HepG2 (cell line): ENCODE measurements around the gene KANK3. TPM values are rescaled to one million over a fixed set of nuclear protein-coding genes. Genes with fewer than 3 reads are reported as not detected.
A peak's percentile ranks its signal among the peaks of the same experiment; 100 is the strongest.

Experiments
- FOXA3 ChIP-seq: IDR thresholded peaks from 2 replicates; pipeline ENCODE4 v1.6.1; 2016; ENCODE audit warnings: missing genetic modification reagents, missing compliant biosample characterization
- GTF3A ChIP-seq: sonication (generic); formaldehyde crosslinking; conservative IDR thresholded peaks from 2 replicates; pipeline ENCODE4 v1.4.0; 2020; ENCODE audit warnings: mild to moderate bottlenecking, missing genetic modification reagents
- HNF4A ChIP-seq: sonication (generic); formaldehyde crosslinking; IDR thresholded peaks from 2 replicates; pipeline ENCODE4 v1.4.0; 2020; ENCODE audit warnings: missing genetic modification reagents
- HOXD1 ChIP-seq: sonication (generic); formaldehyde crosslinking; IDR thresholded peaks from 2 replicates; pipeline ENCODE4 v1.5.0; 2020; ENCODE audit warnings: missing genetic modification reagents
- MBNL3 ChIP-seq: fragments of 250-450 bp; sonication (Bioruptor Pico); conservative IDR thresholded peaks from 2 replicates; pipeline ENCODE4 v1.8.0; 2022; ENCODE audit warnings: mild to moderate bottlenecking, inconsistent platforms
- MIXL1 ChIP-seq: IDR thresholded peaks from 2 replicates; pipeline ENCODE4 v1.6.1; 2016
- MXD4 ChIP-seq: IDR thresholded peaks from 2 replicates; pipeline ENCODE4 v1.6.1; 2016; ENCODE audit warnings: mild to moderate bottlenecking, missing biosample characterization, missing genetic modification reagents
- RBAK ChIP-seq: sonication (generic); formaldehyde crosslinking; IDR thresholded peaks from 2 replicates; pipeline ENCODE4 v1.5.1; 2020; ENCODE audit warnings: mild to moderate bottlenecking, missing genetic modification reagents
- ZBTB3 ChIP-seq: sonication (generic); formaldehyde crosslinking; IDR thresholded peaks from 2 replicates; pipeline ENCODE4 v1.4.0; 2020; ENCODE audit warnings: low read depth, mild to moderate bottlenecking, moderate library complexity, missing genetic modification reagents, borderline replicate concordance
- ZBTB33 ChIP-seq: sonication (generic); formaldehyde crosslinking; IDR thresholded peaks from 2 replicates; pipeline ENCODE4 v1.4.0; 2020; ENCODE audit warnings: missing genetic modification reagents
- ZBTB7B ChIP-seq: sonication (generic); formaldehyde crosslinking; IDR thresholded peaks from 2 replicates; pipeline ENCODE4 v1.4.0; 2020; ENCODE audit warnings: missing genetic modification reagents
- ZC3H4 ChIP-seq: sonication (generic); formaldehyde crosslinking; IDR thresholded peaks from 2 replicates; pipeline ENCODE4 v1.4.0; 2020; ENCODE audit warnings: missing genetic modification reagents, borderline replicate concordance
- ZMAT3 ChIP-seq: sonication (generic); formaldehyde crosslinking; conservative IDR thresholded peaks from 2 replicates; pipeline ENCODE4 v1.7.0; 2021; ENCODE audit warnings: missing genetic modification reagents
- ZNF138 ChIP-seq: sonication (generic); formaldehyde crosslinking; IDR thresholded peaks from 2 replicates; pipeline ENCODE4 v1.5.0; 2020; ENCODE audit warnings: mild to moderate bottlenecking, low read depth, missing genetic modification reagents
- ZNF3 ChIP-seq: IDR thresholded peaks from 2 replicates; pipeline ENCODE4 v1.7.0; 2017; ENCODE audit warnings: inconsistent platforms
- ZNF350 ChIP-seq: sonication (generic); formaldehyde crosslinking; IDR thresholded peaks from 2 replicates; pipeline ENCODE4 v1.4.0; 2020; ENCODE audit warnings: mild to moderate bottlenecking, low read depth, missing genetic modification reagents, borderline replicate concordance
- ZNF766 ChIP-seq: sonication (generic); formaldehyde crosslinking; IDR thresholded peaks from 2 replicates; pipeline ENCODE4 v1.5.0; 2020; ENCODE audit warnings: missing genetic modification reagents, borderline replicate concordance
- polyA plus RNA-seq, 8 experiments: library from polyadenylated mRNA; depleted of rRNA in 3 of 8; stranded (reverse) in 7 of 8; unstranded in 1 of 8; fragments of >200 nt; fragmentation: Illumina TruSeq in 4 of 8; extraction: Trizol in 4 of 8; gene quantifications; 2 replicates each; pipeline versions ENCODE4 v1.2.1 to v1.2.3, GENCODE V29; 2011 to 2016; ENCODE audit warnings: low read depth in 4 of 8, missing spikeins in 1 of 8, mixed read lengths in 1 of 8; ENCODE audit not compliant: insufficient read depth in 1 of 8
- total RNA-seq, 5 experiments: library from RNA; depleted of rRNA; stranded (reverse); fragments of >200 nt; fragmentation: Illumina TruSeq; extraction: Trizol; gene quantifications; 2 replicates each; pipeline ENCODE4 v1.2.3, GENCODE V29; 2016; ENCODE audit warnings: low read depth in 1 of 5
- TF ChIP-seq, protein P1 (sequence below): sonication (generic); formaldehyde crosslinking; IDR thresholded peaks from 2 replicates; pipeline ENCODE4 v1.4.0; 2020; ENCODE audit warnings: missing genetic modification reagents, borderline replicate concordance
- TF ChIP-seq, protein P2 (sequence below): IDR thresholded peaks from 2 replicates; pipeline ENCODE4 v1.6.1; 2016; ENCODE audit warnings: low read depth, missing genetic modification reagents, missing compliant biosample characterization

KANK3 gene
- total and polyA plus RNA-seq, 2 of the 13 experiments (the other 11 are each of a cell fraction or from before 2014, with no cell fraction given): 0.15 to 0.20 TPM

DNA sequence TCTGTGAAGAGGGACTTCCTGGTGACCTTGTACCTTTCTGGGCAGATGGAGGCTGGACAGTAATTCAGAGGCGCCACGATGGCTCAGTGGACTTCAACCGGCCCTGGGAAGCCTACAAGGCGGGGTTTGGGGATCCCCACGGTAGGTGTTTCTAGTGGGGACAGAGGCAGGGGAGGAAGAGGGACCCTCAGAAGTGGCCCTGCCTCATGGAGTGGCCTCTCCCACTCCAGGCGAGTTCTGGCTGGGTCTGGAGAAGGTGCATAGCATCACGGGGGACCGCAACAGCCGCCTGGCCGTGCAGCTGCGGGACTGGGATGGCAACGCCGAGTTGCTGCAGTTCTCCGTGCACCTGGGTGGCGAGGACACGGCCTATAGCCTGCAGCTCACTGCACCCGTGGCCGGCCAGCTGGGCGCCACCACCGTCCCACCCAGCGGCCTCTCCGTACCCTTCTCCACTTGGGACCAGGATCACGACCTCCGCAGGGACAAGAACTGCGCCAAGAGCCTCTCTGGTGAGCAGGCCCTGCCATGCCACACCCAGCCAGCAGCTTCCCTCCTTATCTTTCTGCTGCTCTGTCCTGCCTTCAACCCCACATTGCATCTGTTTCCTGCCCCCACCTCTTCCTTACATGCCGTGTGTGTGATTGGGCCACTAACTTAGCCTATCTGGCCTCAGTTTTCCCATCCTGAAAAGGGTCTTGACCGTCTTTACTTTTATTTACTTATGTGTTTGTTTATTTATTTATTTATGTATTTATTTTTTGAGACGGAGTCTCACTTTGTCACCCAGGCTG, 28.1 kb upstream of the KANK3 start (continued):
- TF ChIP-seq, protein P1, sequence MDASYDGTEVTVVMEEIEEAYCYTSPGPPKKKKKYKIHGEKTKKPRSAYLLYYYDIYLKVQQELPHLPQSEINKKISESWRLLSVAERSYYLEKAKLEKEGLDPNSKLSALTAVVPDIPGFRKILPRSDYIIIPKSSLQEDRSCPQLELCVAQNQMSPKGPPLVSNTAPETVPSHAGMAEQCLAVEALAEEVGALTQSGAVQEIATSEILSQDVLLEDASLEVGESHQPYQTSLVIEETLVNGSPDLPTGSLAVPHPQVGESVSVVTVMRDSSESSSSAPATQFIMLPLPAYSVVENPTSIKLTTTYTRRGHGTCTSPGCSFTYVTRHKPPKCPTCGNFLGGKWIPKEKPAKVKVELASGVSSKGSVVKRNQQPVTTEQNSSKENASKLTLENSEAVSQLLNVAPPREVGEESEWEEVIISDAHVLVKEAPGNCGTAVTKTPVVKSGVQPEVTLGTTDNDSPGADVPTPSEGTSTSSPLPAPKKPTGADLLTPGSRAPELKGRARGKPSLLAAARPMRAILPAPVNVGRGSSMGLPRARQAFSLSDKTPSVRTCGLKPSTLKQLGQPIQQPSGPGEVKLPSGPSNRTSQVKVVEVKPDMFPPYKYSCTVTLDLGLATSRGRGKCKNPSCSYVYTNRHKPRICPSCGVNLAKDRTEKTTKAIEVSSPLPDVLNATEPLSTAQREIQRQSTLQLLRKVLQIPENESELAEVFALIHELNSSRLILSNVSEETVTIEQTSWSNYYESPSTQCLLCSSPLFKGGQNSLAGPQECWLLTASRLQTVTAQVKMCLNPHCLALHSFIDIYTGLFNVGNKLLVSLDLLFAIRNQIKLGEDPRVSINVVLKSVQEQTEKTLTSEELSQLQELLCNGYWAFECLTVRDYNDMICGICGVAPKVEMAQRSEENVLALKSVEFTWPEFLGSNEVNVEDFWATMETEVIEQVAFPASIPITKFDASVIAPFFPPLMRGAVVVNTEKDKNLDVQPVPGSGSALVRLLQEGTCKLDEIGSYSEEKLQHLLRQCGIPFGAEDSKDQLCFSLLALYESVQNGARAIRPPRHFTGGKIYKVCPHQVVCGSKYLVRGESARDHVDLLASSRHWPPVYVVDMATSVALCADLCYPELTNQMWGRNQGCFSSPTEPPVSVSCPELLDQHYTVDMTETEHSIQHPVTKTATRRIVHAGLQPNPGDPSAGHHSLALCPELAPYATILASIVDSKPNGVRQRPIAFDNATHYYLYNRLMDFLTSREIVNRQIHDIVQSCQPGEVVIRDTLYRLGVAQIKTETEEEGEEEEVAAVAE (CRISPR knock-in tag): no peak
- TF ChIP-seq HOXD1 (CRISPR knock-in tag): no peak
- no peak for TF ChIP-seq ZBTB3
- TF ChIP-seq, protein P2, sequence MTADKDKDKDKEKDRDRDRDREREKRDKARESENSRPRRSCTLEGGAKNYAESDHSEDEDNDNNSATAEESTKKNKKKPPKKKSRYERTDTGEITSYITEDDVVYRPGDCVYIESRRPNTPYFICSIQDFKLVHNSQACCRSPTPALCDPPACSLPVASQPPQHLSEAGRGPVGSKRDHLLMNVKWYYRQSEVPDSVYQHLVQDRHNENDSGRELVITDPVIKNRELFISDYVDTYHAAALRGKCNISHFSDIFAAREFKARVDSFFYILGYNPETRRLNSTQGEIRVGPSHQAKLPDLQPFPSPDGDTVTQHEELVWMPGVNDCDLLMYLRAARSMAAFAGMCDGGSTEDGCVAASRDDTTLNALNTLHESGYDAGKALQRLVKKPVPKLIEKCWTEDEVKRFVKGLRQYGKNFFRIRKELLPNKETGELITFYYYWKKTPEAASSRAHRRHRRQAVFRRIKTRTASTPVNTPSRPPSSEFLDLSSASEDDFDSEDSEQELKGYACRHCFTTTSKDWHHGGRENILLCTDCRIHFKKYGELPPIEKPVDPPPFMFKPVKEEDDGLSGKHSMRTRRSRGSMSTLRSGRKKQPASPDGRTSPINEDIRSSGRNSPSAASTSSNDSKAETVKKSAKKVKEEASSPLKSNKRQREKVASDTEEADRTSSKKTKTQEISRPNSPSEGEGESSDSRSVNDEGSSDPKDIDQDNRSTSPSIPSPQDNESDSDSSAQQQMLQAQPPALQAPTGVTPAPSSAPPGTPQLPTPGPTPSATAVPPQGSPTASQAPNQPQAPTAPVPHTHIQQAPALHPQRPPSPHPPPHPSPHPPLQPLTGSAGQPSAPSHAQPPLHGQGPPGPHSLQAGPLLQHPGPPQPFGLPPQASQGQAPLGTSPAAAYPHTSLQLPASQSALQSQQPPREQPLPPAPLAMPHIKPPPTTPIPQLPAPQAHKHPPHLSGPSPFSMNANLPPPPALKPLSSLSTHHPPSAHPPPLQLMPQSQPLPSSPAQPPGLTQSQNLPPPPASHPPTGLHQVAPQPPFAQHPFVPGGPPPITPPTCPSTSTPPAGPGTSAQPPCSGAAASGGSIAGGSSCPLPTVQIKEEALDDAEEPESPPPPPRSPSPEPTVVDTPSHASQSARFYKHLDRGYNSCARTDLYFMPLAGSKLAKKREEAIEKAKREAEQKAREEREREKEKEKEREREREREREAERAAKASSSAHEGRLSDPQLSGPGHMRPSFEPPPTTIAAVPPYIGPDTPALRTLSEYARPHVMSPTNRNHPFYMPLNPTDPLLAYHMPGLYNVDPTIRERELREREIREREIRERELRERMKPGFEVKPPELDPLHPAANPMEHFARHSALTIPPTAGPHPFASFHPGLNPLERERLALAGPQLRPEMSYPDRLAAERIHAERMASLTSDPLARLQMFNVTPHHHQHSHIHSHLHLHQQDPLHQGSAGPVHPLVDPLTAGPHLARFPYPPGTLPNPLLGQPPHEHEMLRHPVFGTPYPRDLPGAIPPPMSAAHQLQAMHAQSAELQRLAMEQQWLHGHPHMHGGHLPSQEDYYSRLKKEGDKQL (CRISPR knock-in tag): no peak
- TF ChIP-seq MXD4 (CRISPR knock-in tag): no peak
- TF ChIP-seq RBAK (CRISPR knock-in tag): no peak
- TF ChIP-seq HNF4A (CRISPR knock-in tag): 0 out of 2 replicates have a peak, but pooled peaks have one; percentile 19
- TF ChIP-seq ZBTB7B: peak; percentile 68
- no peak for TF ChIP-seq MBNL3 (CRISPR knock-in tag)
- TF ChIP-seq ZMAT3 (CRISPR knock-in tag): no peak
- no peak for TF ChIP-seq MIXL1
- no peak for TF ChIP-seq ZC3H4
- TF ChIP-seq ZNF3: no peak
- TF ChIP-seq ZNF350: no peak
- TF ChIP-seq ZNF766 (CRISPR knock-in tag): no peak
- TF ChIP-seq FOXA3 (CRISPR knock-in tag): no peak
- peak; percentile 45; the same call in 1 of the 2 replicates for TF ChIP-seq ZBTB33 (CRISPR knock-in tag)
- TF ChIP-seq GTF3A (CRISPR knock-in tag): no peak
- TF ChIP-seq ZNF138 (CRISPR knock-in tag): no peak
